ENCODE results near the gene COQ5. TPM values are rescaled to one million over a fixed set of nuclear protein-coding genes. Genes with fewer than 3 reads are reported as not detected.
"Not testable (repeated sequence)": the region's sequence is repeated elsewhere in the genome, so short reads cannot be mapped to it uniquely, and the experiment has no call there.

The COQ5 gene
- total RNA-seq, 3 donors from 2014 or later: 22.8 to 30.0 (median 29.5) TPM

GRCh38 chr12:120534703-120535655 lies 6.0 kb upstream of the COQ5 start:
- peak; percentile 58 to 75 (median 74) for DNase-seq
- Histone ChIP-seq H3K36me3 (ENCODE audit: low read depth) (no peaks in the 10 kb centered on the region), H3K4me1 (ENCODE audit: low read depth) (peaks cover 41% of the 10 kb centered on the region), H3K9me3 (no peaks in the 10 kb centered on the region), H3K4me3 (peak overlapping the region; percentile 99)
- intact Hi-C loops (cut with DNase I, micrococcal nuclease): loop anchor here in 1 of 2 donors (5.0 kb wide), 1 partner anchor 38 kb away; the partner anchor contains the start of gene DYNLL1
- TF ChIP-seq CTCF (IDR thresholded peaks at IDR 0.05): no peak
- peak; percentile 59 for ATAC-seq

GRCh38 chr12:120534203-120534702 lies 5.3 kb upstream of the COQ5 start, which contains the start of gene RNF10:
Gene RNF10 (plus strand): TSS chr12:120534356. CDS start chr12:120534812, 456 bp downstream.
- Histone ChIP-seq H3K4me1 (ENCODE audit: low read depth) (peaks cover 35% of the 10 kb centered on the region), H3K36me3 (ENCODE audit: low read depth) (no peaks in the 10 kb centered on the region), H3K9me3 (no peaks in the 10 kb centered on the region), H3K4me3 (peak within 1 kb of the TSS; percentile 99)
- ATAC-seq (peak; percentile 78), DNase-seq (peak; percentile 85 to 87 (median 86))
- intact Hi-C loops (cut with DNase I, micrococcal nuclease): no loop called here
- TF ChIP-seq CTCF (IDR thresholded peaks at IDR 0.05): no peak

- no peaks in the 10 kb centered on the region for H3K36me3 ChIP-seq (ENCODE audit: low read depth)
- intact Hi-C loops (cut with DNase I, micrococcal nuclease): no loop called here
- DNase-seq (no peak), ATAC-seq (no peak)
- H3K4me3 ChIP-seq: no peak overlapping the region
- no peak for TF ChIP-seq CTCF (IDR thresholded peaks at IDR 0.05)
- peaks cover 27% of the 10 kb centered on the region for H3K4me1 ChIP-seq (ENCODE audit: low read depth)
- no peaks in the 10 kb centered on the region for H3K9me3 ChIP-seq
Measured at GRCh38 chr12:120532701-120533238, 3.8 kb upstream of the COQ5 start.

- H3K36me3 ChIP-seq (ENCODE audit: low read depth); ATAC-seq; DNase-seq; H3K9me3 ChIP-seq; intact Hi-C loops (cut with DNase I, micrococcal nuclease); H3K4me1 ChIP-seq (ENCODE audit: low read depth); H3K4me3 ChIP-seq: not testable (repeated sequence)
Measured at GRCh38 chr12:120530418-120530761, 1.4 kb upstream of the COQ5 start.

- no peak for TF ChIP-seq CTCF (IDR thresholded peaks at IDR 0.05)
- intact Hi-C loops (cut with DNase I, micrococcal nuclease): no loop called here
- Histone ChIP-seq H3K4me3 (no peak overlapping the region), H3K36me3 (ENCODE audit: low read depth) (no peaks in the 10 kb centered on the region), H3K4me1 (ENCODE audit: low read depth) (peaks cover 6% of the 10 kb centered on the region), H3K9me3 (no peaks in the 10 kb centered on the region)
- ATAC-seq (peak; percentile 59), DNase-seq (peak in 1 of 3 donors; percentile 56)
Measured at GRCh38 chr12:120529641-120530417, 871 bp upstream of the COQ5 start.

Data from mucosa of descending colon (tissue), 3 donors.